Testis (tissue), 3 donors: ENCODE data around the gene BICD2. TPM values are rescaled to one million over a fixed set of nuclear protein-coding genes. Genes with fewer than 3 reads are reported as not detected.

Source experiments
- DNase-seq: peaks from one replicate; pipeline ENCODE4 v3.0.0-alpha.2; 2019
- H3K27ac ChIP-seq, 2 donors: fragments of 200-600 bp; sonication (generic); one replicate each; pipeline ENCODE4 v1.5.1; 2019
- H3K27me3 ChIP-seq: fragments of 200-600 bp; sonication (generic); one replicate; pipeline ENCODE4 v1.5.1; 2019
- H3K36me3 ChIP-seq: fragments of 200-600 bp; sonication (generic); one replicate; pipeline ENCODE4 v1.5.1; 2017; ENCODE audit warnings: low read depth; ENCODE audit errors: missing control alignments
- H3K4me1 ChIP-seq: fragments of 200-600 bp; sonication (generic); one replicate; pipeline ENCODE4 v1.5.1; 2019
- H3K4me3 ChIP-seq, 2 donors: fragments of 200-600 bp; sonication (generic); one replicate each; pipeline ENCODE4 v1.5.1; 2017 to 2019
- H3K9me3 ChIP-seq: fragments of 200-600 bp; sonication (generic); one replicate; pipeline ENCODE4 v1.5.1; 2017
- POLR2A ChIP-seq: fragments of 450-650 bp; IDR thresholded peaks from one replicate; pipeline ENCODE4 v1.6.1; 2017; ENCODE audit warnings: antibody characterized with exemption, mild to moderate bottlenecking, moderate library complexity
- WGBS, 2 donors: methylation state at CpG; one replicate each; pipeline ENCODE4 v1.1.5; 2018; 5-methylcytosine and 5-hydroxymethylcytosine counted together
- intact Hi-C: fragments of 100-400 bp; cut with DNase I; formaldehyde crosslinking; loops from one replicate; pipeline ENCODE4 v1.15.1; 2023; ENCODE audit warnings: low total_unique reads
- polyA plus RNA-seq: library from polyadenylated mRNA; stranded (reverse); fragments of 350-450 nt; fragmentation: Illumina TruSeq; extraction: RNeasy Lipid Tissue Mini Kit (QIAGEN cat#74804); gene quantifications from one replicate; pipeline ENCODE4 v1.2.3, GENCODE V29; 2014; ENCODE audit warnings: low read depth, low replicate concordance; ENCODE audit not compliant: insufficient read depth
- total RNA-seq, 2 donors: library from RNA; depleted of rRNA; stranded (reverse); fragments of >200 nt; gene quantifications; one replicate each; pipeline ENCODE4 v1.2.3, GENCODE V29; 2016
- TF ChIP-seq, protein P1 (sequence below), 3 experiments: fragments of 450-650 bp in 2 of 3; fragments of 200-600 bp in 1 of 3; sonication (generic) in 1 of 3; IDR thresholded peaks; one replicate each; pipeline ENCODE4 v1.5.1; 2016 to 2019; ENCODE audit warnings: antibody characterized with exemption in 3 of 3, mild to moderate bottlenecking in 2 of 3, moderate library complexity in 1 of 3

The BICD2 gene
- total and polyA plus RNA-seq, 3 donors from 2014 or later, result 24.0 to 55.7 (median 48.0) TPM

DNA sequence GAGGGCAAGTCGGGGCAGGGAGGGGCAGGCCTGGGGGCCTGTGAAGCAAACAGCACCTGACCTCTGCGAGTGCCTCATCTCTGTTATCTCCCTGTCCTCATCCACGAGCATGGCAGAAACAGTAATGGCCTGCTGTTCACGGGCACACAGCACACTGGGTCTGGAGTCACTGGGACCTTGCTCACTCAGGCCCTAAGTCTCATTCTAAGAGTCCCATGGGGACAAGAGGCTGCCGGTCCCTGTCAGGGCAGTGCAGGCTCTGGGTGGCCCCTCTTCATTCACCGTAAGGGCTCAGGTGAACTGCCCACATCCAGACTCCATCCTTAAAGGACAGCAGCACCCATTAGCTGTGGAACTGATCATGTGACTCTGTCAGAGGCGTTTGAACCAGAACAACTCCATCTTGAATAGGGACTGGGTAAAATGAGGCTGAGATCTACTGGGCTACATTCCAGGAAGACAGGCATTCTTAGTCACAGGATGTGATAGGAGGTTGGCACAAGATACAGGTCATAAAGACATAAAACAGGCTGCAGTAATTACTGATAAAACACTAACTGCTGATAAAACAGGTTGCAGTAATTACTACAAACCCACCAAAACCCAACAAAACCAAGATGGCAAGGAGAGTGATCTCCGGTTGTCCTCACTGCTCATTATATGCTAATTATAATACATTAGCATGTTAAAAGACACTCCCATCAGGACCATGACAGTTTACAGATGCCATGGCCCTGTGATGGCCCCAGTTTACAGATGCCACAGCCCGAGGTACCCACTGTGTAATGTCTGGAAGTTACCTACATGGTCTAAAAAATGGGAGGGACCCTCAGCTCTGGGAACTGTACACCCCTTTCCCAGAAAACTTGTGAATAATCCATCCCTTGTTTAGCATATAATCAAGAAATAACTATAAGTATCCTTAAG is 28.7 kb downstream of the BICD2 start:
- Histone ChIP-seq H3K27me3 (no peaks in the 10 kb centered on the region), H3K9me3 (no peaks in the 10 kb centered on the region), H3K36me3 (no peaks in the 10 kb centered on the region), H3K27ac (no peak overlapping the region), H3K4me1 (peaks cover 38% of the 10 kb centered on the region), H3K4me3 (no peak overlapping the region)
- no peak for DNase-seq
- TF ChIP-seq POLR2A, result no peak
- TF ChIP-seq, protein P1, sequence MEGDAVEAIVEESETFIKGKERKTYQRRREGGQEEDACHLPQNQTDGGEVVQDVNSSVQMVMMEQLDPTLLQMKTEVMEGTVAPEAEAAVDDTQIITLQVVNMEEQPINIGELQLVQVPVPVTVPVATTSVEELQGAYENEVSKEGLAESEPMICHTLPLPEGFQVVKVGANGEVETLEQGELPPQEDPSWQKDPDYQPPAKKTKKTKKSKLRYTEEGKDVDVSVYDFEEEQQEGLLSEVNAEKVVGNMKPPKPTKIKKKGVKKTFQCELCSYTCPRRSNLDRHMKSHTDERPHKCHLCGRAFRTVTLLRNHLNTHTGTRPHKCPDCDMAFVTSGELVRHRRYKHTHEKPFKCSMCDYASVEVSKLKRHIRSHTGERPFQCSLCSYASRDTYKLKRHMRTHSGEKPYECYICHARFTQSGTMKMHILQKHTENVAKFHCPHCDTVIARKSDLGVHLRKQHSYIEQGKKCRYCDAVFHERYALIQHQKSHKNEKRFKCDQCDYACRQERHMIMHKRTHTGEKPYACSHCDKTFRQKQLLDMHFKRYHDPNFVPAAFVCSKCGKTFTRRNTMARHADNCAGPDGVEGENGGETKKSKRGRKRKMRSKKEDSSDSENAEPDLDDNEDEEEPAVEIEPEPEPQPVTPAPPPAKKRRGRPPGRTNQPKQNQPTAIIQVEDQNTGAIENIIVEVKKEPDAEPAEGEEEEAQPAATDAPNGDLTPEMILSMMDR (IDR thresholded peaks at IDR 0.05), result no peak
- intact Hi-C loops, result no loop called here
- WGBS, 2 donors, result 75 to 80% methylated on average over 6 to 9 of the region's 9 CpGs

DNA sequence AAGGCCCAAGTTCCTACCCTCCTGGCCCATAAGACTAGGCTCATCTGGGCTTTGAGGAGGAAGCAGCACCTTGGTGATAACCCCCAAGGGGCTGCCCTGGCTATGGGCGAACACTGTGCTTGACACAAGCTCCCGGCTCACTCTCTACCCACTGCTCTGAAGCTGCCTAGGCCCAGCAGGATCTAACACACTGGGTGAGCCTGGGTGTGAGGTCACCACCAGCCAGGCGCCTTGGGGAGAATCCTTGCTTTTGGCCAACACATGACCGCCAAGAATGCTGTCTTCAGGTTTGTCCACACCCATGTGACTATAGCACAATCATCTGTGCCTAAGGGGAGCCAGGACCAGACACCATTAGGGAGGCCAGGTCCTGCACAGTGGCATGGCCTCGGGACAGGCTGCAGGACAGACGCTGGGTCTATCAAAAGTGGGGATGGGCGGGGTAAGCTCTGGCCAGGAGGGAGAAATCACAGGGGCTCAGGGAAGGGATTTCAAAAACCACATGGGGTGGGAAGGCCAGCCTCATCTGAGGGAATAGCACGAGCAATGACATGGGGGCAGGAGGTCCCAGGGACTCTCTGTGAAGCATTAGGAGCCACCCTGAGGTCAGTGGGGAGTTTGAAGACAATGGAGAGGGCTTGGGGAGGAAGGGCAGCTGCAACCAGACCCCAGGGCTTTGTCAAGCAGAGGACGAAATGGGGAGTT is 29.6 kb downstream of the BICD2 start:
- 91 to 94% methylated on average over 5 to 9 of the region's 9 CpGs for WGBS, 2 donors
- no peaks in the 10 kb centered on the region for H3K36me3 ChIP-seq
- DNase-seq, result no peak
- H3K4me3 ChIP-seq, result no peak overlapping the region
- H3K27ac ChIP-seq, result no peak overlapping the region
- H3K27me3 ChIP-seq, result no peaks in the 10 kb centered on the region
- H3K9me3 ChIP-seq, result no peaks in the 10 kb centered on the region
- H3K4me1 ChIP-seq, result peaks cover 33% of the 10 kb centered on the region
- intact Hi-C loops, result no loop called here
- no peak for TF ChIP-seq POLR2A
- TF ChIP-seq, protein P1 (IDR thresholded peaks at IDR 0.05), result no peak

DNA sequence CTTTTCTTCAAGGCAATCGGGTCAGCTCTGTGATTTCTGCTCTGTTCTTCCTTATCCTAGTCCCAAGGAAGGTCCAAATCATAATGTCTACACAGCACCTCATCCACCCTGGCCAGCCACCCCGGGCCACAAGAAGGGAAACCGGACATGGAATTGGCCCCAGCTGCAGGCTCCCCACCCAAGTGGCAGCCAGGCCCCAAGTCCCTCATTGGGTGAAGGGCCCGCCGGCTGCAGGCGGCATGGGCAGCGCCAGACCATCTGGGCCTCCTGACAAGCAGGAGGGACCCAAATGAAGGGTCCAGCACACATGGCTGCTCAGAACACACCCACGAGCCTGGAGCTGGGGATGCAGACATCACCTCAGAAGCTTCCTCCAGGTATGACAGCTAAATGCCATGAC is 33.7 kb downstream of the BICD2 start:
- no peak overlapping the region for H3K27ac ChIP-seq
- TF ChIP-seq, protein P1 (IDR thresholded peaks at IDR 0.05), result no peak
- TF ChIP-seq POLR2A, result no peak
- peaks cover 12% of the 10 kb centered on the region for H3K4me1 ChIP-seq
- intact Hi-C loops, result no loop called here
- H3K4me3 ChIP-seq, result no peak overlapping the region
- H3K27me3 ChIP-seq, result no peaks in the 10 kb centered on the region
- DNase-seq, result no peak
- WGBS, 2 donors, result 89 to 92% methylated on average over 7 to 8 of the region's 8 CpGs
- H3K9me3 ChIP-seq, result no peaks in the 10 kb centered on the region
- no peaks in the 10 kb centered on the region for H3K36me3 ChIP-seq

DNA sequence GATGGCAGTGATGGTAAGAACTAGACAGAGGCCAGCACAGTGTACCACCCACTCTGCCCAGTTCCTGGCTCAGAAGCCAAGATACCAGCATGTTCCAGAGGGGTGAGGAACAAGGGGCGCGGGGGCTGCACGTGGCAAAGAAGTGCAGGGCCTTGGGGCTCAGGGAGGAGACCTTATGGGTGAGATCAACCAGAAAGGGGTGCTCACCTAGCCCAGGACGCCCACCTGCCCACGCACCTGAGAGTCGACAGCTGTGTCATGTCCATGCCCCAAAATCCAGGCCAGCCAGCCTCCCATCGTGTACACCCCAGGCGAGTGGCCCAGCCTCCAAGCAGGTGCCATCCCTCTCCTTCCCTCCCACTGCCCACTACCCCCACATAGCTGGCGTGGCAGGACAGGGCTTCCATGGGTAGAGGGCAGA is 34.9 kb downstream of the BICD2 start:
- no peak for DNase-seq
- intact Hi-C loops, result no loop called here
- TF ChIP-seq, protein P1 (IDR thresholded peaks at IDR 0.05), result no peak
- TF ChIP-seq POLR2A, result no peak

More for the DNA sequence above, 34.9 kb downstream of the BICD2 start:
- 78 to 84% methylated on average over 1 to 9 of the region's 9 CpGs for WGBS, 2 donors
- Histone ChIP-seq H3K4me1 (peaks cover 11% of the 10 kb centered on the region), H3K36me3 (no peaks in the 10 kb centered on the region), H3K4me3 (no peak overlapping the region), H3K27ac (no peak overlapping the region), H3K27me3 (no peaks in the 10 kb centered on the region), H3K9me3 (no peaks in the 10 kb centered on the region)
